HepG2 (cell line): ENCODE measurements around the gene VAV2. TPM values are rescaled to one million over a fixed set of nuclear protein-coding genes. Genes with fewer than 3 reads are reported as not detected.

Experiments
- CENPX ChIP-seq: sonication (generic); formaldehyde crosslinking; IDR thresholded peaks from 2 replicates; pipeline ENCODE4 v1.9.0; 2021; ENCODE audit warnings: mild to moderate bottlenecking, missing genetic modification reagents, moderate library complexity
- EED ChIP-seq: sonication (generic); formaldehyde crosslinking; IDR thresholded peaks from 2 replicates; pipeline ENCODE4 v1.5.0; 2020; ENCODE audit warnings: mild to moderate bottlenecking, missing genetic modification reagents
- ETS1 ChIP-seq: sonication (generic); formaldehyde crosslinking; IDR thresholded peaks from 2 replicates; pipeline ENCODE4 v1.4.0; 2020; ENCODE audit warnings: missing genetic modification reagents
- FOXA3 ChIP-seq: IDR thresholded peaks from 2 replicates; pipeline ENCODE4 v1.6.1; 2016; ENCODE audit warnings: missing genetic modification reagents, missing compliant biosample characterization
- HNF1B ChIP-seq: sonication (generic); formaldehyde crosslinking; IDR thresholded peaks from 2 replicates; pipeline ENCODE4 v1.5.1; 2020; ENCODE audit warnings: mild to moderate bottlenecking, moderate library complexity, missing genetic modification reagents
- IKZF1 ChIP-seq: fragments of 450-650 bp; IDR thresholded peaks from 2 replicates; pipeline ENCODE4 v1.7.1; 2016
- NRL ChIP-seq: sonication (generic); formaldehyde crosslinking; IDR thresholded peaks from 2 replicates; pipeline ENCODE4 v1.5.0; 2020; ENCODE audit warnings: missing genetic modification reagents, mild to moderate bottlenecking, moderate library complexity, borderline replicate concordance
- PATZ1 ChIP-seq: sonication (generic); formaldehyde crosslinking; IDR thresholded peaks from 2 replicates; pipeline ENCODE4 v1.4.0; 2020; ENCODE audit warnings: missing genetic modification reagents
- POGZ ChIP-seq: sonication (generic); formaldehyde crosslinking; IDR thresholded peaks from 2 replicates; pipeline ENCODE4 v1.4.0; 2020; ENCODE audit warnings: mild to moderate bottlenecking, missing genetic modification reagents
- POLR2A ChIP-seq, 2 experiments: IDR thresholded peaks; 2 replicates each; pipeline ENCODE4 v1.6.1; 2011; ENCODE audit warnings: low read depth in 2 of 2, low read length in 2 of 2, mild to moderate bottlenecking in 1 of 2, moderate library complexity in 1 of 2; ENCODE audit not compliant: insufficient read depth in 1 of 2
- PTBP1 ChIP-seq: fragments of 200-400 bp; formaldehyde crosslinking; IDR thresholded peaks from 2 replicates; pipeline ENCODE4 v1.6.1; 2018; ENCODE audit warnings: low read length, low read depth; ENCODE audit not compliant: poor library complexity, severe bottlenecking
- RARA ChIP-seq: IDR thresholded peaks from 2 replicates; pipeline ENCODE4 v1.6.1; 2016; ENCODE audit warnings: missing genetic modification reagents, missing compliant biosample characterization
- SCMH1 ChIP-seq: sonication (generic); formaldehyde crosslinking; IDR thresholded peaks from 2 replicates; pipeline ENCODE4 v1.9.0; 2021; ENCODE audit warnings: missing genetic modification reagents, mild to moderate bottlenecking, borderline replicate concordance
- SKI ChIP-seq: fragments of 450-650 bp; IDR thresholded peaks from one replicate; pipeline ENCODE4 v1.6.1; 2018; ENCODE audit warnings: mild to moderate bottlenecking; ENCODE audit not compliant: partially characterized antibody
- TRAFD1 ChIP-seq: sonication (generic); formaldehyde crosslinking; IDR thresholded peaks from 2 replicates; pipeline ENCODE4 v1.5.1; 2020; ENCODE audit warnings: missing genetic modification reagents, mild to moderate bottlenecking, borderline replicate concordance
- ZMYM2 ChIP-seq: sonication (generic); formaldehyde crosslinking; IDR thresholded peaks from 2 replicates; pipeline ENCODE4 v1.8.0; 2022; ENCODE audit warnings: mild to moderate bottlenecking, missing genetic modification reagents
- ZNF101 ChIP-seq: sonication (generic); formaldehyde crosslinking; IDR thresholded peaks from 2 replicates; pipeline ENCODE4 v1.4.0; 2020; ENCODE audit warnings: mild to moderate bottlenecking, low read depth, missing genetic modification reagents, borderline replicate concordance
- ZNF124 ChIP-seq: sonication (generic); formaldehyde crosslinking; IDR thresholded peaks from 2 replicates; pipeline ENCODE4 v1.4.0; 2020; ENCODE audit warnings: missing genetic modification reagents
- ZNF432 ChIP-seq: sonication (generic); formaldehyde crosslinking; IDR thresholded peaks from 2 replicates; pipeline ENCODE4 v1.5.0; 2020; ENCODE audit warnings: missing genetic modification reagents, mild to moderate bottlenecking, borderline replicate concordance
- ZNF501 ChIP-seq: sonication (generic); formaldehyde crosslinking; IDR thresholded peaks from 2 replicates; pipeline ENCODE4 v1.5.1; 2020; ENCODE audit warnings: mild to moderate bottlenecking, moderate library complexity, missing genetic modification reagents
- ZNF772 ChIP-seq: sonication (generic); formaldehyde crosslinking; IDR thresholded peaks from 2 replicates; pipeline ENCODE4 v1.5.0; 2020; ENCODE audit warnings: mild to moderate bottlenecking, missing genetic modification reagents
- ZNF790 ChIP-seq: sonication (generic); formaldehyde crosslinking; IDR thresholded peaks from 2 replicates; pipeline ENCODE4 v1.8.0; 2022; ENCODE audit warnings: missing genetic modification reagents, mild to moderate bottlenecking, borderline replicate concordance
- ZNF839 ChIP-seq: sonication (generic); formaldehyde crosslinking; IDR thresholded peaks from 2 replicates; pipeline ENCODE4 v1.4.0; 2020; ENCODE audit warnings: missing genetic modification reagents, mild to moderate bottlenecking, borderline replicate concordance
- ZSCAN31 ChIP-seq: sonication (generic); formaldehyde crosslinking; IDR thresholded peaks from 2 replicates; pipeline ENCODE4 v1.5.0; 2020; ENCODE audit warnings: low read depth, mild to moderate bottlenecking, missing genetic modification reagents
- polyA plus RNA-seq, 8 experiments: library from polyadenylated mRNA; depleted of rRNA in 3 of 8; stranded (reverse) in 7 of 8; unstranded in 1 of 8; fragments of >200 nt; fragmentation: Illumina TruSeq in 4 of 8; extraction: Trizol in 4 of 8; gene quantifications; 2 replicates each; pipeline versions ENCODE4 v1.2.1 to v1.2.3, GENCODE V29; 2011 to 2016; ENCODE audit warnings: low read depth in 4 of 8, missing spikeins in 1 of 8, mixed read lengths in 1 of 8; ENCODE audit not compliant: insufficient read depth in 1 of 8
- total RNA-seq, 5 experiments: library from RNA; depleted of rRNA; stranded (reverse); fragments of >200 nt; fragmentation: Illumina TruSeq; extraction: Trizol; gene quantifications; 2 replicates each; pipeline ENCODE4 v1.2.3, GENCODE V29; 2016; ENCODE audit warnings: low read depth in 1 of 5

The VAV2 gene
- total and polyA plus RNA-seq, 2 of the 13 experiments (the other 11 are each of a cell fraction or from before 2014, with no cell fraction given), result 22.5 to 22.9 TPM

GRCh38 chr9:133715866-133716563 is 276.1 kb downstream of the VAV2 start (continued):
- TF ChIP-seq CENPX, result no peak
- no peak for TF ChIP-seq ETS1 (CRISPR knock-in tag)
- no peak for TF ChIP-seq ZNF124
- no peak for TF ChIP-seq IKZF1
- peak; percentile 30; the same call in 1 of the 2 replicates for TF ChIP-seq ZNF839 (CRISPR knock-in tag)
- peak; percentile 84 for TF ChIP-seq ZNF501 (CRISPR knock-in tag)
- peak; percentile 46 for TF ChIP-seq FOXA3 (CRISPR knock-in tag)
- 0 out of 2 replicates have a peak, but pooled peaks have one; percentile 26 for TF ChIP-seq POGZ (CRISPR knock-in tag)
- TF ChIP-seq HNF1B (CRISPR knock-in tag), result peak; percentile 54; the same call in 1 of the 2 replicates
- TF ChIP-seq EED (CRISPR knock-in tag), result no peak; the same call in 1 of the 2 replicates
- peak; percentile 87 for TF ChIP-seq PATZ1 (CRISPR knock-in tag)
- TF ChIP-seq NRL (CRISPR knock-in tag), result peak; percentile 33; the same call in 1 of the 2 replicates
- TF ChIP-seq SCMH1 (CRISPR knock-in tag), result no peak
- TF ChIP-seq RARA (CRISPR knock-in tag), result peak; percentile 86
- TF ChIP-seq SKI, result peak; percentile 86
- 0 out of 2 replicates have a peak, but pooled peaks have one; percentile 66 for TF ChIP-seq TRAFD1 (CRISPR knock-in tag)
- TF ChIP-seq ZNF432 (CRISPR knock-in tag), result no peak
- no peak for TF ChIP-seq ZNF790 (CRISPR knock-in tag)
- TF ChIP-seq ZNF101 (CRISPR knock-in tag), result no peak
- 0 out of 2 replicates have a peak, but pooled peaks have one; percentile 48 for TF ChIP-seq ZMYM2 (CRISPR knock-in tag)
- peak in 1 of 2 experiments; percentile 37; a peak in 1 of 4 replicates for TF ChIP-seq POLR2A (IDR thresholded peaks at IDR 0.05; ENCODE audit: insufficient read depth in 1 of 2, low read depth in 2 of 2, low read length in 2 of 2)
- TF ChIP-seq PTBP1, result no peak
- TF ChIP-seq ZSCAN31 (CRISPR knock-in tag), result peak; percentile 49; the same call in 1 of the 2 replicates
- peak; percentile 20; the same call in 1 of the 2 replicates for TF ChIP-seq ZNF772 (CRISPR knock-in tag)
